Neural crest cell (in vitro differentiated cells): Measurements from ENCODE around the gene LRRK1. TPM values are rescaled to one million over a fixed set of nuclear protein-coding genes. Genes with fewer than 3 reads are reported as not detected.
A peak's percentile ranks its signal among the peaks of the same experiment; 100 is the strongest.

Experiments
- DNase-seq: peaks from one replicate; pipeline ENCODE4 v3.0.0; 2021; ENCODE audit warnings: low read depth, mixed read lengths, low spot score
- H3K27ac Mint-ChIP-seq: one replicate; pipeline ENCODE4 v1.8.0; 2021; ENCODE audit warnings: mild to moderate bottlenecking, mixed read lengths; ENCODE audit not compliant: unreplicated experiment
- H3K27me3 Mint-ChIP-seq: 2 replicates; pipeline ENCODE4 v1.8.0; 2021; ENCODE audit warnings: low read depth, mild to moderate bottlenecking, mixed read lengths
- H3K36me3 Mint-ChIP-seq: 2 replicates; pipeline ENCODE4 v1.8.0; 2021; ENCODE audit warnings: low read depth, mild to moderate bottlenecking, mixed read lengths
- H3K4me1 Mint-ChIP-seq: 2 replicates; pipeline ENCODE4 v1.8.0; 2021; ENCODE audit warnings: mixed read lengths
- H3K4me3 Mint-ChIP-seq: one replicate; pipeline ENCODE4 v1.8.0; 2021; ENCODE audit warnings: mild to moderate bottlenecking, mixed read lengths
- H3K9me3 Mint-ChIP-seq: 2 replicates; pipeline ENCODE4 v1.8.0; 2021; ENCODE audit warnings: mixed read lengths
- CTCF ChIP-seq: fragments of 200-600 bp; sonication (generic); conservative IDR thresholded peaks from 2 replicates; pipeline ENCODE4 v1.5.0; 2021; ENCODE audit warnings: antibody characterized with exemption, mild to moderate bottlenecking
- total RNA-seq: library from RNA; stranded (reverse); gene quantifications from 2 replicates; pipeline ENCODE4 v1.2.1, GENCODE V29; 2021

The LRRK1 gene
- total RNA-seq, 1 donor from 2014 or later: 1.7 TPM

- Mint-ChIP-seq H3K27me3 (peaks cover 29% of the 10 kb centered on the region), H3K4me3 (no peak overlapping the region), H3K27ac (no peak overlapping the region), H3K36me3 (peaks cover 3% of the 10 kb centered on the region), H3K4me1 (peaks cover 32% of the 10 kb centered on the region), H3K9me3 (peaks cover 6% of the 10 kb centered on the region)
- DNase-seq: no peak
- no peak for TF ChIP-seq CTCF
Measured at GRCh38 chr15:101004500-101004899, 85.3 kb downstream of the LRRK1 start.

- H3K27ac Mint-ChIP-seq: no peak overlapping the region
- DNase-seq: no peak
Measured at GRCh38 chr15:101004986-101005747, 86.0 kb downstream of the LRRK1 start.

GRCh38 chr15:101006931-101007691, 88.0 kb downstream of the LRRK1 start:
- H3K4me3 Mint-ChIP-seq: peak overlapping the region; percentile 92
- DNase-seq: peak; percentile 77
- peaks cover 13% of the 10 kb centered on the region for H3K27me3 Mint-ChIP-seq
- peaks cover 3% of the 10 kb centered on the region for H3K36me3 Mint-ChIP-seq
- H3K9me3 Mint-ChIP-seq: peaks cover 6% of the 10 kb centered on the region
- peaks cover 32% of the 10 kb centered on the region for H3K4me1 Mint-ChIP-seq
- TF ChIP-seq CTCF: peak; percentile 98
- no peak overlapping the region for H3K27ac Mint-ChIP-seq

More at GRCh38 chr15:101004986-101005747, 86.0 kb downstream of the LRRK1 start:
- peaks cover 30% of the 10 kb centered on the region for H3K4me1 Mint-ChIP-seq
- H3K27me3 Mint-ChIP-seq: peaks cover 22% of the 10 kb centered on the region
- peaks cover 6% of the 10 kb centered on the region for H3K9me3 Mint-ChIP-seq
- TF ChIP-seq CTCF: no peak
- peaks cover 3% of the 10 kb centered on the region for H3K36me3 Mint-ChIP-seq
- H3K4me3 Mint-ChIP-seq: no peak overlapping the region

GRCh38 chr15:101008158-101009139, 89.3 kb downstream of the LRRK1 start:
- Mint-ChIP-seq H3K36me3 (peaks cover 3% of the 10 kb centered on the region), H3K4me1 (peaks cover 33% of the 10 kb centered on the region), H3K9me3 (peaks cover 6% of the 10 kb centered on the region), H3K27ac (peak overlapping the region; percentile 71), H3K27me3 (peaks cover 9% of the 10 kb centered on the region), H3K4me3 (peak overlapping the region; percentile 92)
- TF ChIP-seq CTCF: peak; percentile 97
- peak; percentile 90 for DNase-seq

GRCh38 chr15:101009176-101009575, 90.0 kb downstream of the LRRK1 start:
- no peak for TF ChIP-seq CTCF
- no peak overlapping the region for H3K27ac Mint-ChIP-seq
- no peak for DNase-seq
- H3K4me1 Mint-ChIP-seq: peaks cover 38% of the 10 kb centered on the region
- H3K4me3 Mint-ChIP-seq: no peak overlapping the region
- H3K36me3 Mint-ChIP-seq: peaks cover 3% of the 10 kb centered on the region
- peaks cover 9% of the 10 kb centered on the region for H3K27me3 Mint-ChIP-seq
- peaks cover 6% of the 10 kb centered on the region for H3K9me3 Mint-ChIP-seq
